OCI-LY3 (cell line): Measurements from ENCODE around the gene BCKDHA.

Source experiments
- H2AFZ ChIP-seq: fragments of 200-600, 300-600 bp; shearing (Covaris generic); 2 replicates; pipeline ENCODE4 v1.6.0; 2014; ENCODE audit warnings: antibody characterized with exemption, low read depth, low read length
- H3K27ac ChIP-seq: fragments of 200-600, 300-600 bp; sonication (generic); 2 replicates; pipeline ENCODE4 v1.5.1; 2014; ENCODE audit warnings: mild to moderate bottlenecking, low read length, moderate library complexity, mixed read lengths
- H3K27me3 ChIP-seq: fragments of 200-600, 300-600 bp; sonication (generic); 2 replicates; pipeline ENCODE4 v1.6.1; 2014; ENCODE audit warnings: low read depth, low read length, mixed read lengths
- H3K36me3 ChIP-seq: fragments of 200-600, 300-600 bp; sonication (generic); replicated peaks from 2 replicates; pipeline ENCODE3; 2014; ENCODE audit warnings: low read depth, low read length, mixed read lengths
- H3K4me1 ChIP-seq: fragments of 300-600, 200-600 bp; sonication (generic); 2 replicates; pipeline ENCODE4 v1.6.1; 2014; ENCODE audit warnings: low read length, mixed read lengths
- H3K4me2 ChIP-seq: fragments of 200-600, 300-600 bp; sonication (generic); 2 replicates; pipeline ENCODE4 v1.6.1; 2014; ENCODE audit warnings: low read length, mixed read lengths
- H3K4me3 ChIP-seq: fragments of 300-600, 200-600 bp; sonication (generic); 2 replicates; pipeline ENCODE4 v1.5.1; 2014; ENCODE audit warnings: antibody characterized with exemption, mild to moderate bottlenecking, low read length, moderate library complexity
- H3K79me2 ChIP-seq: fragments of 300-600, 200-600 bp; shearing (Covaris generic); 2 replicates; pipeline ENCODE4 v1.6.1; 2014; ENCODE audit warnings: mild to moderate bottlenecking, low read length, mixed read lengths
- H3K9ac ChIP-seq: fragments of 300-600, 200-600 bp; shearing (Covaris generic); 2 replicates; pipeline ENCODE4 v1.6.0; 2014; ENCODE audit warnings: mild to moderate bottlenecking, low read length, moderate library complexity
- H3K9me3 ChIP-seq: fragments of 200-600, 300-600 bp; shearing (Covaris generic); 2 replicates; pipeline ENCODE4 v1.6.1; 2014; ENCODE audit warnings: low read length, mixed read lengths; ENCODE audit not compliant: insufficient read depth
- H4K20me1 ChIP-seq: fragments of 200-600, 300-600 bp; sonication (generic); 2 replicates; pipeline ENCODE4 v1.6.1; 2016; ENCODE audit warnings: low read length, mixed read lengths; ENCODE audit not compliant: insufficient read depth
- EZH2phosphoT487 ChIP-seq: fragments of 200-600 bp; shearing (Covaris generic); IDR thresholded peaks from 2 replicates; pipeline ENCODE4 v1.6.1; 2018; ENCODE audit warnings: antibody characterized with exemption, mixed run types, low read depth
- TF ChIP-seq, protein P1 (sequence below): fragments of 200-600, 300-600 bp; sonication (generic); IDR thresholded peaks from 2 replicates; pipeline ENCODE4 v1.5.1; 2014; ENCODE audit warnings: antibody characterized with exemption, low read length, low read depth

BCKDHA gene

GRCh38 chr19:41371541-41371940 is 26.1 kb upstream of the BCKDHA start:
- peaks cover 21% of the 10 kb centered on the region for H3K79me2 ChIP-seq
- peaks cover 25% of the 10 kb centered on the region for H3K4me1 ChIP-seq
- H3K36me3 ChIP-seq, result no peaks in the 10 kb centered on the region
- TF ChIP-seq, protein P1, sequence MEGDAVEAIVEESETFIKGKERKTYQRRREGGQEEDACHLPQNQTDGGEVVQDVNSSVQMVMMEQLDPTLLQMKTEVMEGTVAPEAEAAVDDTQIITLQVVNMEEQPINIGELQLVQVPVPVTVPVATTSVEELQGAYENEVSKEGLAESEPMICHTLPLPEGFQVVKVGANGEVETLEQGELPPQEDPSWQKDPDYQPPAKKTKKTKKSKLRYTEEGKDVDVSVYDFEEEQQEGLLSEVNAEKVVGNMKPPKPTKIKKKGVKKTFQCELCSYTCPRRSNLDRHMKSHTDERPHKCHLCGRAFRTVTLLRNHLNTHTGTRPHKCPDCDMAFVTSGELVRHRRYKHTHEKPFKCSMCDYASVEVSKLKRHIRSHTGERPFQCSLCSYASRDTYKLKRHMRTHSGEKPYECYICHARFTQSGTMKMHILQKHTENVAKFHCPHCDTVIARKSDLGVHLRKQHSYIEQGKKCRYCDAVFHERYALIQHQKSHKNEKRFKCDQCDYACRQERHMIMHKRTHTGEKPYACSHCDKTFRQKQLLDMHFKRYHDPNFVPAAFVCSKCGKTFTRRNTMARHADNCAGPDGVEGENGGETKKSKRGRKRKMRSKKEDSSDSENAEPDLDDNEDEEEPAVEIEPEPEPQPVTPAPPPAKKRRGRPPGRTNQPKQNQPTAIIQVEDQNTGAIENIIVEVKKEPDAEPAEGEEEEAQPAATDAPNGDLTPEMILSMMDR, result no peak
- no peak for TF ChIP-seq EZH2phosphoT487
- H3K4me3 ChIP-seq, result no peak overlapping the region
- H3K27ac ChIP-seq, result no peak overlapping the region
- no peaks in the 10 kb centered on the region for H3K27me3 ChIP-seq
- no peaks in the 10 kb centered on the region for H3K9me3 ChIP-seq
- no peak overlapping the region for H2AFZ ChIP-seq
- no peak overlapping the region for H3K9ac ChIP-seq
- H4K20me1 ChIP-seq, result no peaks in the 10 kb centered on the region
- no peak overlapping the region for H3K4me2 ChIP-seq

DNA sequence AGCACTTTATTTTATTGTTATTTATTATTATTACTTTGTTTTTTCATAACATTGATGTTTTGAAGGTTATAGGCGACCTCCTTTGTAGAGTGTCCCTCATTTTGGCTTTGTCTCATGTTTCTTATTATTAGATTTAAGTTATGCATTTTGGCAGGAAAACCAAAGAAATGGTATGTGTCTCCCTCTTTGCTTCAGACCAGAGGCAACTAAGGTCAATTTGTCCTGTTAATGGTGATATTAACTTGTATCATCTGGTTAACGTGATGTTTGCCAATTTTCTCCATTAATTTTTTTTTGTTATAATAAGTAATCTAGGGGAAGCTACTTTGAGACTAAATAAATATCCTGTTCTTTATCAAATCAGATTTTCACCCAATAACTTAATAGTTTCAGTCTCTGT is 25.1 kb upstream of the BCKDHA start:
- Histone ChIP-seq H3K9me3 (no peaks in the 10 kb centered on the region), H3K4me1 (peaks cover 16% of the 10 kb centered on the region), H2AFZ (no peak overlapping the region), H3K79me2 (peaks cover 13% of the 10 kb centered on the region), H4K20me1 (no peaks in the 10 kb centered on the region), H3K4me3 (no peak overlapping the region), H3K36me3 (no peaks in the 10 kb centered on the region), H3K27me3 (no peaks in the 10 kb centered on the region), H3K9ac (no peak overlapping the region), H3K4me2 (no peak overlapping the region), H3K27ac (no peak overlapping the region)
- no peak for TF ChIP-seq EZH2phosphoT487
- TF ChIP-seq, protein P1, result no peak

GRCh38 chr19:41373993-41374392 is 23.6 kb upstream of the BCKDHA start:
- Histone ChIP-seq H3K4me1 (peaks cover 8% of the 10 kb centered on the region), H3K4me2 (no peak overlapping the region), H3K27me3 (no peaks in the 10 kb centered on the region), H3K79me2 (peaks cover 3% of the 10 kb centered on the region), H3K27ac (no peak overlapping the region), H3K4me3 (no peak overlapping the region), H2AFZ (no peak overlapping the region), H3K36me3 (no peaks in the 10 kb centered on the region), H4K20me1 (no peaks in the 10 kb centered on the region), H3K9me3 (no peaks in the 10 kb centered on the region), H3K9ac (no peak overlapping the region)
- TF ChIP-seq, protein P1, result no peak
- no peak for TF ChIP-seq EZH2phosphoT487

DNA sequence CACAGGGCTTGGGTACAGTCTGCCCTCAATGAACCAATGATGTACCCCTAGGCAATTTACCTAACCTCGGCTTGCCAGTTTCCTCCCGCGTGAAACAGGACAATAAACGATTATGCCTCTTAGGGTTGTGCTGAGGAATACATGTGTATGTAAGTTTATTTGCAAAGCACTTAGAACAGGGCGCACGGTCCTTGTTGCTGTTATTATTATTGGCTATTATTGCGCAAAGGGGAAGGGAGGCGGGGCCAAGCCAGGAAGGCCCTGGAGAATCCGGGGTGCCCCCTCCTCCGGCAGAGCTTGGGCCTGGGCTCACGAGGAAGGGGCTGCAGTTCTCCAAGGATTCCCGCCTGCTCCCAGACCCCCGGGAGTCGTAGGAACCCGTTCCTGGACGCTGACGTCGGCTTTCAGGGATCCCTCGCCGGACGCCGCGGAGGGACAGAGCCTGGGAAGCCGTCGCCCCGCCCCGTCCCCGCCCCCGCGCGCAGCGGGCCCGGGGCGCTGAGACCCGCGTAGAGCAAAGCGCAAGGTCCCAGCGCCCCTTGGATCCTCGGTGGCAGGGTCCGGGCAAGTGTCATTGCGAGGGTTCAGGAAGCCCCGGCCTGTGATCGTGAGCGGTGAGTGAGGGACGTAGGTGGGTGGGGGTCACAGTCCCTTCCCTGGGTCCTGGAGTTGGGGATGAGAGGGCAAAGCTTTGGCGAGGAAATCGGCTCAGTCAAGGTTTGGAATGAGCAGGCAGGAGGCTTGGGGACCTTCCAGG is 21.2 kb upstream of the BCKDHA start, which contains the start of gene TMEM91:
Gene TMEM91, plus strand, starts transcription at position 293 of the 757 bp plus-strand sequence. CDS start 1,777 bp downstream, outside the sequence.
- Histone ChIP-seq H2AFZ (no peak within 1 kb of the TSS), H3K9me3 (no peaks in the 10 kb centered on the region), H3K27ac (no peak within 1 kb of the TSS), H3K36me3 (no peaks in the 10 kb centered on the region), H3K27me3 (no peaks in the 10 kb centered on the region), H4K20me1 (no peaks in the 10 kb centered on the region), H3K79me2 (no peaks in the 10 kb centered on the region; the same call in 1 of the 2 replicates), H3K9ac (no peak within 1 kb of the TSS), H3K4me2 (no peak within 1 kb of the TSS), H3K4me3 (no peak within 1 kb of the TSS), H3K4me1 (peaks cover 8% of the 10 kb centered on the region)
- TF ChIP-seq EZH2phosphoT487, result no peak
- TF ChIP-seq, protein P1, result no peak
